ENCODE data around the gene MEIS2. TPM values are rescaled to one million over a fixed set of nuclear protein-coding genes. Genes with fewer than 3 reads are reported as not detected.

The MEIS2 gene
- total and polyA plus RNA-seq, 2 donors (not counting 3 experiments of a cell fraction or from before 2014, with no cell fraction given): 22.5 to 26.2 TPM

DNA sequence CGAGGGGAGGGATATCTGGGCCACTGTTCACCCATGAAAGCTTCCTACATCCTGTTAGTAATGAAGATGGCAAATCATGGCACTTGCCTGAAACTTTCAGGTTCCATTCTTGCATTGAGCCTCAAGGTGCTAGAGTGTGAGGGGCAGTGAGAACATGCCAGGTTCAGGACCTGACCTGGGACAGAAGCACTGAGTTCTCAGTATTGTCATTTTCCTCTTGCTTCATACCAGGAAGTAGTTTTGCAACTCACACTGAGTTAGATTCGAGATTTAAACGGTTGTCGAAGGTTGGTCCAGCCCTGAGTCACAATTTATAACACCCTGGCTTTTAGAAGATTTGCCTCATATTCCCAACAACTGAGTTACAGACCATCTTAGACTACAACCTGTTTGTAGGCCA lies 11.8 kb upstream of the MEIS2 start:
- no peak overlapping the region for H3K4me2 ChIP-seq (ENCODE audit: insufficient read depth, low read length)
- dilution Hi-C loops (cut with MboI; ENCODE audit: extremely low pct_ligation_motif_present, low sequenced_read_pairs): no loop called here
- POLR2A ChIA-PET: no interaction called here
- no peaks in the 10 kb centered on the region for H3K36me3 ChIP-seq (ENCODE audit: control insufficient read depth in 2 of 2, extremely low read depth in 1 of 2, insufficient read depth in 2 of 2, low read length in 2 of 2)
- H3K9me1 ChIP-seq (replicated peaks; ENCODE audit: control insufficient read depth, extremely low read depth, insufficient read depth, low read length): no peaks in the 10 kb centered on the region
- intact Hi-C loops (cut with micrococcal nuclease): no loop called here
- BruUV-seq (replicated peaks): no TSS peak
- no peak for TF ChIP-seq GATA2 (IDR thresholded peaks at IDR 0.05; ENCODE audit: insufficient read depth, insufficient read length, low read depth, low read length)
- TF ChIP-seq POLR2A (IDR thresholded peaks at IDR 0.05; ENCODE audit: low read depth, low read length): no peak
- TF ChIP-seq FOS (IDR thresholded peaks at IDR 0.05; ENCODE audit: borderline replicate concordance, insufficient read depth, low read length): no peak
- no peak overlapping the region for H3K4me3 ChIP-seq (replicated peaks in 1 of 3; ENCODE audit: insufficient read depth in 1 of 3, low read depth in 1 of 3, low read length in 3 of 3)
- CTCF ChIA-PET: no interaction called here
- H3K9me3 ChIP-seq (replicated peaks; ENCODE audit: control insufficient read depth, insufficient read depth, low read length): no peaks in the 10 kb centered on the region
- DNase-seq (ENCODE audit: low read depth, low spot score) (no peak), FAIRE-seq (no peak)
- H3K9ac ChIP-seq (replicated peaks; ENCODE audit: extremely low read depth, insufficient read depth, low read length): no peak overlapping the region
- H4K20me1 ChIP-seq (replicated peaks; ENCODE audit: control insufficient read depth, extremely low read depth, insufficient read depth, low read length): no peaks in the 10 kb centered on the region
- H3K4me1 ChIP-seq (ENCODE audit: control insufficient read depth, extremely low read depth, insufficient read depth, low read length): peaks cover 2% of the 10 kb centered on the region
- H2AFZ ChIP-seq (ENCODE audit: low read depth, low read length): no peak overlapping the region
- H3K27me3 ChIP-seq (ENCODE audit: control insufficient read depth in 2 of 2, insufficient read depth in 2 of 2, low read length in 2 of 2): peaks cover 51 to 65% of the 10 kb centered on the region in 2 experiments
- H3K27ac ChIP-seq (ENCODE audit: insufficient read depth, low read depth, low read length): no peak overlapping the region
- no peaks in the 10 kb centered on the region for H3K79me2 ChIP-seq (ENCODE audit: control insufficient read depth, insufficient read depth, low read length)

DNA sequence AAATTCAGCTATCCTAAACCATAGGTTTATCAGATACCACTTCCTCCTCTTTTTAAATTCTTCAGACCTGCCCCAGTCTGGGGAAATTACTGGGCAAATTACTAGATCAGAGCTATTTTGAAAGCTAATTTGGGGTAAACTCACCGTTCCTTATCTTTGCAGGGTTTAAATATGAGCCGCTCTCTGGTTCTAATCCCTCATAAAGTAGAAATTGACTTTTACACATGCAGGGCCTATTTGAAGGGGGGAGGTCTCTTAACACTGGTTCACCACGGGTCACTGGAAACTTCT lies 11.0 kb upstream of the MEIS2 start:
- H3K27me3 ChIP-seq (ENCODE audit: control insufficient read depth in 2 of 2, insufficient read depth in 2 of 2, low read length in 2 of 2): peaks cover 56 to 72% of the 10 kb centered on the region in 2 experiments
- H3K9me3 ChIP-seq (replicated peaks; ENCODE audit: control insufficient read depth, insufficient read depth, low read length): no peaks in the 10 kb centered on the region
- no TSS peak for BruUV-seq (replicated peaks)
- peaks cover 2% of the 10 kb centered on the region for H3K4me1 ChIP-seq (ENCODE audit: control insufficient read depth, extremely low read depth, insufficient read depth, low read length)
- no peaks in the 10 kb centered on the region for H4K20me1 ChIP-seq (replicated peaks; ENCODE audit: control insufficient read depth, extremely low read depth, insufficient read depth, low read length)
- ChIA-PET POLR2A (no interaction called here), CTCF (no interaction called here)
- H3K4me2 ChIP-seq (ENCODE audit: insufficient read depth, low read length): no peak overlapping the region
- no peaks in the 10 kb centered on the region for H3K36me3 ChIP-seq (ENCODE audit: control insufficient read depth in 2 of 2, extremely low read depth in 1 of 2, insufficient read depth in 2 of 2, low read length in 2 of 2)
- H2AFZ ChIP-seq (ENCODE audit: low read depth, low read length): no peak overlapping the region
- H3K27ac ChIP-seq (ENCODE audit: insufficient read depth, low read depth, low read length): no peak overlapping the region
- no peak overlapping the region for H3K9ac ChIP-seq (replicated peaks; ENCODE audit: extremely low read depth, insufficient read depth, low read length)
- TF ChIP-seq POLR2AphosphoS5 (IDR thresholded peaks at IDR 0.05; ENCODE audit: insufficient read depth, low read depth, low read length) (no peak), POLR2A (IDR thresholded peaks at IDR 0.05; ENCODE audit: low read depth, low read length) (no peak), GATA2 (IDR thresholded peaks at IDR 0.05; ENCODE audit: insufficient read depth, insufficient read length, low read depth, low read length) (no peak), FOS (IDR thresholded peaks at IDR 0.05; ENCODE audit: borderline replicate concordance, insufficient read depth, low read length) (no peak), JUN (IDR thresholded peaks at IDR 0.05; ENCODE audit: borderline replicate concordance, insufficient read depth, insufficient read length, low read depth) (no peak), MYC (IDR thresholded peaks at IDR 0.05; ENCODE audit: low read depth, low read length) (no peak), EZH2 (IDR thresholded peaks at IDR 0.05; ENCODE audit: borderline replicate concordance, low read depth, low read length, severe bottlenecking) (no peak)
- TF ChIP-seq, protein P1, sequence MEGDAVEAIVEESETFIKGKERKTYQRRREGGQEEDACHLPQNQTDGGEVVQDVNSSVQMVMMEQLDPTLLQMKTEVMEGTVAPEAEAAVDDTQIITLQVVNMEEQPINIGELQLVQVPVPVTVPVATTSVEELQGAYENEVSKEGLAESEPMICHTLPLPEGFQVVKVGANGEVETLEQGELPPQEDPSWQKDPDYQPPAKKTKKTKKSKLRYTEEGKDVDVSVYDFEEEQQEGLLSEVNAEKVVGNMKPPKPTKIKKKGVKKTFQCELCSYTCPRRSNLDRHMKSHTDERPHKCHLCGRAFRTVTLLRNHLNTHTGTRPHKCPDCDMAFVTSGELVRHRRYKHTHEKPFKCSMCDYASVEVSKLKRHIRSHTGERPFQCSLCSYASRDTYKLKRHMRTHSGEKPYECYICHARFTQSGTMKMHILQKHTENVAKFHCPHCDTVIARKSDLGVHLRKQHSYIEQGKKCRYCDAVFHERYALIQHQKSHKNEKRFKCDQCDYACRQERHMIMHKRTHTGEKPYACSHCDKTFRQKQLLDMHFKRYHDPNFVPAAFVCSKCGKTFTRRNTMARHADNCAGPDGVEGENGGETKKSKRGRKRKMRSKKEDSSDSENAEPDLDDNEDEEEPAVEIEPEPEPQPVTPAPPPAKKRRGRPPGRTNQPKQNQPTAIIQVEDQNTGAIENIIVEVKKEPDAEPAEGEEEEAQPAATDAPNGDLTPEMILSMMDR (IDR thresholded peaks at IDR 0.05; ENCODE audit: extremely low read depth in 1 of 2, insufficient read depth in 1 of 2, low read depth in 1 of 2, low read length in 2 of 2): no peak
- TF ChIP-seq, protein P2, sequence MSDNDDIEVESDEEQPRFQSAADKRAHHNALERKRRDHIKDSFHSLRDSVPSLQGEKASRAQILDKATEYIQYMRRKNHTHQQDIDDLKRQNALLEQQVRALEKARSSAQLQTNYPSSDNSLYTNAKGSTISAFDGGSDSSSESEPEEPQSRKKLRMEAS (IDR thresholded peaks at IDR 0.05; ENCODE audit: insufficient read depth, insufficient read length): no peak
- DNase-seq (ENCODE audit: low read depth, low spot score) (no peak), FAIRE-seq (no peak)
- no peaks in the 10 kb centered on the region for H3K9me1 ChIP-seq (replicated peaks; ENCODE audit: control insufficient read depth, extremely low read depth, insufficient read depth, low read length)
- H3K4me3 ChIP-seq (replicated peaks in 1 of 3; ENCODE audit: insufficient read depth in 1 of 3, low read depth in 1 of 3, low read length in 3 of 3): no peak overlapping the region
- intact Hi-C loops (cut with micrococcal nuclease): no loop called here
- dilution Hi-C loops (cut with MboI; ENCODE audit: extremely low pct_ligation_motif_present, low sequenced_read_pairs): no loop called here
- no peaks in the 10 kb centered on the region for H3K79me2 ChIP-seq (ENCODE audit: control insufficient read depth, insufficient read depth, low read length)
